Cardiac fibroblast (primary cell): ENCODE data around the gene MED4.

Experiments used
- DNase-seq, 2 donors: peaks; one replicate each; pipeline versions ENCODE4 v3.0.0 to v3.0.0-alpha.2; 2010; ENCODE audit warnings: low read depth in 2 of 2
- H3K4me3 ChIP-seq, 2 donors: replicated peaks in 1 of 2; 1 replicate in 1 of 2; 2 replicates in 1 of 2; pipeline ENCODE4 v1.5.1; 2011; ENCODE audit warnings: low read depth in 2 of 2, low read length in 2 of 2, mild to moderate bottlenecking in 2 of 2, moderate library complexity in 1 of 2
- TF ChIP-seq, protein P1 (sequence below): IDR thresholded peaks from one replicate; pipeline ENCODE4 v1.5.1; 2011; ENCODE audit warnings: low read depth, mild to moderate bottlenecking, low read length, inconsistent platforms

Gene MED4

DNA sequence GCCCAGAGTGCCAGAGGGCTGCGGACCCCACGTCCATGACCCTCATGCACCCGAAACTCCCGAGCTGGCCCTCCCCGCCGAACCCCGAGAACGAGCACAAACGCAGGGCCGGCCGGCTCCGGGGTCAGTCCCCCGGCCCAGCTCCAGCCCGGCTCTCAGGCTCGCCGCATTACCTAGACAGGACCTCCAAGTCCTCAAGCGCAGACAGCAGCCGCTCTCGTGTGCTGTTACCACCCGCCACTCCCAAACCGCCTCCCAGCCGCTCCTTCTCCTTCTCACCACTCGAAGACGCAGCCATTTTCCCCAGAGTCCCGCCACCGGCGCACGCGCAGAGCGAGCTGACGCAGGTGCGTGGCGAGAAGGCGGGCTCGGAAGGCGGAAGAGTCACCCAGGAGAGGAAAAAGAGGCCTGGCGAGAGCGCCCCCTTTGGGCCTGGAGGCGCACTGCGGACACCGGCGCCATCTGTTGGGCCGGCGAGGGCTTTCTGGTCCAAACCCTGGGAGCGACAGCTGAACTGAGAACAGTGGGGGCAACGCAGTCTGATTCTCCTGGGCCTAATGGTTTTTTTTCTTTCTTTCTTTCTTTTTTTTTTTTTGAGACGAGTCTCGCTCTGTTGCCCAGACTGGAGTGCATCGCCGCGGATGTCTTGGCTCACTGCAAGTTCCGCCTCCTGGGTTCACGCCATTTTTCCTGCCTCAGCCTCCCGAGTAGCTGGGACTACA is at the start of gene MED4:
MED4 (minus strand) TSS at position 324 of the 722 bp plus-strand sequence; CDS start at position 298, 26 bp downstream.
- TF ChIP-seq, protein P1, sequence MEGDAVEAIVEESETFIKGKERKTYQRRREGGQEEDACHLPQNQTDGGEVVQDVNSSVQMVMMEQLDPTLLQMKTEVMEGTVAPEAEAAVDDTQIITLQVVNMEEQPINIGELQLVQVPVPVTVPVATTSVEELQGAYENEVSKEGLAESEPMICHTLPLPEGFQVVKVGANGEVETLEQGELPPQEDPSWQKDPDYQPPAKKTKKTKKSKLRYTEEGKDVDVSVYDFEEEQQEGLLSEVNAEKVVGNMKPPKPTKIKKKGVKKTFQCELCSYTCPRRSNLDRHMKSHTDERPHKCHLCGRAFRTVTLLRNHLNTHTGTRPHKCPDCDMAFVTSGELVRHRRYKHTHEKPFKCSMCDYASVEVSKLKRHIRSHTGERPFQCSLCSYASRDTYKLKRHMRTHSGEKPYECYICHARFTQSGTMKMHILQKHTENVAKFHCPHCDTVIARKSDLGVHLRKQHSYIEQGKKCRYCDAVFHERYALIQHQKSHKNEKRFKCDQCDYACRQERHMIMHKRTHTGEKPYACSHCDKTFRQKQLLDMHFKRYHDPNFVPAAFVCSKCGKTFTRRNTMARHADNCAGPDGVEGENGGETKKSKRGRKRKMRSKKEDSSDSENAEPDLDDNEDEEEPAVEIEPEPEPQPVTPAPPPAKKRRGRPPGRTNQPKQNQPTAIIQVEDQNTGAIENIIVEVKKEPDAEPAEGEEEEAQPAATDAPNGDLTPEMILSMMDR = peak; percentile 100
- peak within 1 kb of the TSS; percentile 99 for H3K4me3 ChIP-seq
- DNase-seq = peak; percentile 96

- TF ChIP-seq, protein P1 = no peak
- no peak overlapping the region for H3K4me3 ChIP-seq
- DNase-seq = peak; percentile 74 to 92
These were observed 49.6 kb upstream of the MED4 start for GRCh38 chr13:48144413-48145035.

- no peak overlapping the region for H3K4me3 ChIP-seq
- TF ChIP-seq, protein P1 = no peak
- no peak for DNase-seq
These were observed 47.5 kb upstream of the MED4 start for GRCh38 chr13:48142436-48142835.

DNA sequence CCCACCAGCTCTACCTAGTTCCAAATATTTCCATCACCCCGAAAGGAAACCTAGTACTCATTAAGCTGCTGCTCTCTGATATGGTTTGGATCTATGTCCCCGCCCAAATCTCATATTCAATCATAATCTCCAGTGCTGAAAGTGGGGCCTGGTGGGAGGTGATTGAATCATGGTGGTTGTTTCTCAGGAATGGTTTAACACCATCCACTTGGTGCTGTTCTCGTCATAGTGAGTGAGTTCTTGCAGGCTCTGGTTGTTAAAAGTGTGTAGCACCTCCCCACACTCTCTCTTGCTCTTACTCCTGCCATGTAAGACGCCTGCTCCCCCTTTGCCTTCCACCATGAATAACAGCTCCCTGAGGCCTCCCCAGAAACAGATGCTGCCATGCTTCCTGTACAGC is 43.4 kb upstream of the MED4 start:
- no peak for DNase-seq
- TF ChIP-seq, protein P1 = no peak

DNA sequence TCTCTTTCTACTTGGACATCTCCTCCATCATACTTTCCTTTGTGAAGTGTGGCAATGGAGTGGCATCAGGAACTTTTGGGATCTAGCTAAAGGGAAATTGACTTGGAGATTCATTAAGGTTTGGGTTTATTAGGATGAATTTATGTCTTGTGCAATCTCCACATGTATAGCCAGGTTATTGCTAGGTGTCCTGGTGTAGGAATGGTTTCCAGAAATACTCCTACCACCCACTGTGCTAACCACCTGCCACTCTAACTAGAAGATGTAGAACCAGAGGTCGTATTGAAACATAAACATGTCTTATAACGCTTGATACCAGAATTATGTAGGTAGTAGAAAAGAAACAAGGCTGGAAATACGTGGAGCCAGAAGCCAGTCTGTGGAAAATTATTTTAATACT is 38.1 kb upstream of the MED4 start:
- DNase-seq = no peak
- TF ChIP-seq, protein P1 = no peak
- no peak overlapping the region for H3K4me3 ChIP-seq

More for the DNA sequence above, 43.4 kb upstream of the MED4 start:
- no peak overlapping the region for H3K4me3 ChIP-seq

- H3K4me3 ChIP-seq = no peak overlapping the region
- DNase-seq = no peak
- TF ChIP-seq, protein P1 = no peak
These were observed 36.6 kb upstream of the MED4 start for GRCh38 chr13:48131533-48131932.
